ENCODE data around the gene PMF1.

PMF1 gene

GRCh38 chr1:156284757-156285156 lies 72.0 kb downstream of the PMF1 start:
- no peak for TF ChIP-seq CTCF (conservative IDR thresholded peaks at IDR 0.05)
- TF ChIP-seq ZFX (IDR thresholded peaks at IDR 0.05): no peak
- peak overlapping the region; percentile 55 for H3K27ac ChIP-seq

- TF ChIP-seq CTCF (conservative IDR thresholded peaks at IDR 0.05) (no peak), ZFX (IDR thresholded peaks at IDR 0.05) (no peak)
- no peak overlapping the region; the same call in 1 of the 2 replicates for H3K27ac ChIP-seq
Measured at GRCh38 chr1:156285437-156285836, 72.6 kb downstream of the PMF1 start.

GRCh38 chr1:156286061-156286460 lies 73.3 kb downstream of the PMF1 start:
- TF ChIP-seq ZFX (IDR thresholded peaks at IDR 0.05) (no peak), CTCF (conservative IDR thresholded peaks at IDR 0.05) (no peak)
- no peak overlapping the region for H3K27ac ChIP-seq
